ENCODE data around the gene NRCAM. TPM values are rescaled to one million over a fixed set of nuclear protein-coding genes. Genes with fewer than 3 reads are reported as not detected.

Gene NRCAM
- total RNA-seq, 1 experiment from 2014 or later, result 2.7 TPM

GRCh38 chr7:108282427-108282996, 173.7 kb downstream of the NRCAM start:
- no peaks in the 10 kb centered on the region for H3K27me3 Mint-ChIP-seq (ENCODE audit: low read depth)
- H3K27ac Mint-ChIP-seq, result no peak overlapping the region
- H3K4me3 Mint-ChIP-seq, result no peak overlapping the region
- H3K9me3 Mint-ChIP-seq, result peaks cover 3% of the 10 kb centered on the region; the same call in 1 of the 2 replicates
- ChIA-PET POLR2A (no interaction called here), CTCF (interaction anchor here (0.6 kb wide), 1 partner anchor 79 kb away, joined by 3 read pairs; no protein-coding TSS in a partner anchor)
- no peak for TF ChIP-seq NFATC4 (CRISPR knock-in tag; IDR thresholded peaks at IDR 0.05)
- no peak for TF ChIP-seq ERG (CRISPR knock-in tag; IDR thresholded peaks at IDR 0.05)
- TF ChIP-seq ESRRA (CRISPR knock-in tag; IDR thresholded peaks at IDR 0.05; ENCODE audit: borderline replicate concordance), result no peak
- TF ChIP-seq PRRX2 (CRISPR knock-in tag; IDR thresholded peaks at IDR 0.05), result no peak
- no peak for TF ChIP-seq E2F4 (CRISPR knock-in tag; IDR thresholded peaks at IDR 0.05; ENCODE audit: borderline replicate concordance, low read depth)
- TF ChIP-seq E2F5 (CRISPR knock-in tag; IDR thresholded peaks at IDR 0.05), result no peak
- no peaks in the 10 kb centered on the region for H3K36me3 Mint-ChIP-seq
- peaks cover 8% of the 10 kb centered on the region; the same call in 1 of the 2 replicates for H3K4me1 Mint-ChIP-seq
- DNase-seq (ENCODE audit: low spot score) (no peak), ATAC-seq (no peak)

- no peak for DNase-seq (ENCODE audit: low spot score)
- TF ChIP-seq CREB1 (CRISPR knock-in tag; IDR thresholded peaks at IDR 0.05), result no peak
- no peak for TF ChIP-seq NFATC4 (CRISPR knock-in tag; IDR thresholded peaks at IDR 0.05)
- TF ChIP-seq HMGXB4 (CRISPR knock-in tag; IDR thresholded peaks at IDR 0.05), result no peak
- TF ChIP-seq ZMAT4 (CRISPR knock-in tag; IDR thresholded peaks at IDR 0.05), result no peak
- TF ChIP-seq EMX1 (CRISPR knock-in tag; IDR thresholded peaks at IDR 0.05), result no peak
- TF ChIP-seq ZNF219 (CRISPR knock-in tag; IDR thresholded peaks at IDR 0.05; ENCODE audit: borderline replicate concordance), result no peak
- no peak for TF ChIP-seq IRF2 (CRISPR knock-in tag; IDR thresholded peaks at IDR 0.05; ENCODE audit: borderline replicate concordance, low read depth)
- no peak for TF ChIP-seq GRHL2 (CRISPR knock-in tag; IDR thresholded peaks at IDR 0.05; ENCODE audit: insufficient replicate concordance, severe bottlenecking)
- no peak for TF ChIP-seq TP53 (CRISPR knock-in tag; IDR thresholded peaks at IDR 0.05)
- TF ChIP-seq FOXJ3 (CRISPR knock-in tag; IDR thresholded peaks at IDR 0.05; ENCODE audit: borderline replicate concordance), result no peak
- TF ChIP-seq FOXP4 (CRISPR knock-in tag; IDR thresholded peaks at IDR 0.05), result no peak
- no peak for TF ChIP-seq ZBTB43 (CRISPR knock-in tag; IDR thresholded peaks at IDR 0.05)
- TF ChIP-seq E2F4 (CRISPR knock-in tag; IDR thresholded peaks at IDR 0.05; ENCODE audit: borderline replicate concordance, low read depth), result no peak
- no peak for TF ChIP-seq PREB (CRISPR knock-in tag; IDR thresholded peaks at IDR 0.05; ENCODE audit: borderline replicate concordance)
- H3K27ac Mint-ChIP-seq, result no peak overlapping the region
- no peak overlapping the region for H3K4me3 Mint-ChIP-seq
- H3K9me3 Mint-ChIP-seq, result 0 out of 2 replicates have a peak, but pooled peaks cover 5% of the 10 kb centered on the region
- no peaks in the 10 kb centered on the region for H3K27me3 Mint-ChIP-seq (ENCODE audit: low read depth)
- ATAC-seq, result no peak
- CTCF ChIA-PET, result no interaction called here
- no peaks in the 10 kb centered on the region for H3K36me3 Mint-ChIP-seq
- peaks cover 5% of the 10 kb centered on the region; the same call in 1 of the 2 replicates for H3K4me1 Mint-ChIP-seq
- POLR2A ChIA-PET, result no interaction called here
These were observed 176.1 kb downstream of the NRCAM start for GRCh38 chr7:108280136-108280535.
